Renal cortex interstitium (tissue), 11 donors: ENCODE measurements around the gene CXCL6. TPM values are rescaled to one million over a fixed set of nuclear protein-coding genes. Genes with fewer than 3 reads are reported as not detected.
A peak's percentile ranks its signal among the peaks of the same experiment; 100 is the strongest.

Experiments
- DNase-seq, 11 donors: peaks; one replicate each; pipeline ENCODE4 v3.0.0-alpha.2; 2013; ENCODE audit warnings: low read depth in 9 of 11, low spot score in 4 of 11; ENCODE audit errors: extremely low read depth in 1 of 11
- polyA plus RNA-seq, 3 donors: library from polyadenylated mRNA; unstranded; fragments of 120-200 nt; gene quantifications; one replicate each; pipeline ENCODE4 v1.2.1, GENCODE V29; 2013; ENCODE audit not compliant: insufficient read length in 3 of 3

Gene CXCL6
- polyA plus RNA-seq, 3 donors = 0.12 to 0.14 (median 0.13) TPM

DNA sequence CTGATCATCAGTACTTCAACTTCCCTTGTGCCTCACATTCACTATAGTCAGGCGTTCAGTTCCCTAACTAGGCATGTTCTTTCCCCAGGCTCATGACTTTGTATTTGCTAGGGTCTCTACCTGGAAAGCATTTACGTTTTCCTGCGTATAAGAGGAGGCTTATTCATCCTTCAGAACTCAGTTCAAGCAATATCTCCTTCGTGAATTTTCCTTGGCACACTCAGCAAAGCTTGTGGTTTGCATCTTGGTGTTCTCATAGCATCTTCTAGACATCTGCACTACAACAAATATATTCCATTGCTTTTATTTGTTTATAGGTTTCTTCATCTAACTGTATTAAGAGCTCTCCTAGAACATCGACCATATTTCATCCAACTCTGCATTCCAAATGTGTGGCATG is 2.6 kb downstream of the CXCL6 start:
- no peak for DNase-seq

DNA sequence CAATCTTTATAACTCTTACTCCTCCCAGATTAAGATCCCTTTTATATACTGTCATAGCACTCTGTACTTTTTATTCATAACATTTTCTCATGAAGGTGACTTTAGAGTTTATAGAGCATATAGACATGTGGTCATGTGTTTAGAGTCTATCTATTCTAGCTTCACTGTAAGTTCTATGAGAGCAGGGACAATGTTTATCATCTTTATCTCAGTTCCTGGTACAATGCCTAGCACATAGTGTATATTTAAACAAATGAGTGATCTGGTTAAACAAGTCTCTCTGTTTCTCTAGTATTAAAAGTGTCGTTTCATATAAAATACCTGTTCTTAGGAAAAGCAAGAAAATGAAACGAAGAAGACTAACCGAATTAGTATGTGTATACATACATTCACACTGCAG is 3.2 kb downstream of the CXCL6 start:
- no peak for DNase-seq

DNA sequence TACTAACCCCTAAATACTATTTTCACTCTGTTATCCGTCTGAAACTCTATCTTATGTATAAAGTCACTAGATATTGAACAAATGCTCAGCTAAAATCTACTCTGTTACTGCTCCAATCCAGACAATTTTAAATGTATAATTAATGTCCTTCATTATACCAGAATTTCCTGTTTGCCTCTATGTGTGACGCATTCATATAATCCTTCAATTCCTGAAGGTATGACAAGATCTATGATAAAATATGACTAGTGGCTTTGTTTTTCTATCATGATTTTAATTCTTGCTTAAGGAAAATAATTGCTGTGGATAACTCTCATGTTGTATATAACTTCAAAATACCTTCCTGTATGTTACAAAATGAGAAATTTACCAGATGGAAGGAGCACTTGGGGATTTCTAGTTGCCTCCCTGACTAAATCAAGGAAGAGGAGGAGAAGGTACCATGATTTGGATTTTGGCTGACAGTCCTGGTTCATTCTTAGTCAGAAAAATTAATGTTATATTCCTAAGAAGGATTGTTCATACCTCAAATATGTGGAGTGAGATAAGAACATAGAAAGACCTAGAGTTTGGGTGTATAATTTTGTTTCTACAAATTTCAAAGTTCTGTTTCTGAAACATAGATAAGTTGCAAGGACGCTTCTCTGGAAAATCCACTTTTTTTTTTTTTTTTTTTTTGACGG is 4.9 kb downstream of the CXCL6 start:
- DNase-seq = no peak

DNA sequence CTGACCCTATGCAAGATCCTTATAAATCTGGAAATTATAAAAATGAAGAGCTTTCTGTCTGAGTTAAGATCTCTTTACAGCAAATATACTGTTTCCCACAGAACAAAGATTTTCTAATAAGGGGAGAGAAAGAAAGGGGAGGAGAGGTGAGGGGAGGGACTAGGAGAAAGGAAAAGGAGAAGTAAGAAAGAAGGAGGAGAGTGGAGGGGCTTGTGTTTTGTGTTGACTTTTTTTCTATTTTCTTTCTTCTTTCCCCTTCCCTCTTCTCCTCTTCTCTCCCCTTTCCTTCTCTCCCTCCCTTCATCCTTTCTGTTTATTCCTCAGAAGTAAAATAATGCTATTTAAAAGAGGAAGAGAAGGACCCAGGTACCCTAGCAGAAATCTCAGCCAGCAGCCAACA is 6.2 kb downstream of the CXCL6 start:
- DNase-seq = no peak

DNA sequence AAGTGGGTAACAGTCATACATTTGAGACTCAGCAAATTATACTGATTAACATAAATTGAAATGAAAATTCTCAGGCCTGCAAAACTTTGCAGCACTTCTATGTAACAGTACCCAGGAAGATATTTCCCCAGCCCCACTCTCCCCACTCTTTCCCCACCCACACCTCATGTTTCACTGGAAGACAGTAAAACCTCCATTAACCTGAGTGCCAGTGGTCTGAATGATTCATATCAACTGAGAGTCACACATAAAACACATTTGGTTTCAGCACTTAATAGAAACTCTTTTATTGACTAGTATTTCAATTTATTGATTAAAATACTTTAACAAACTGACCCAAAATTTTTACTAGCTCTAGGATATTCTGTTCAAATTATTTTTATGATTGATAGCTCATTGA is 6.9 kb downstream of the CXCL6 start:
- no peak for DNase-seq

DNA sequence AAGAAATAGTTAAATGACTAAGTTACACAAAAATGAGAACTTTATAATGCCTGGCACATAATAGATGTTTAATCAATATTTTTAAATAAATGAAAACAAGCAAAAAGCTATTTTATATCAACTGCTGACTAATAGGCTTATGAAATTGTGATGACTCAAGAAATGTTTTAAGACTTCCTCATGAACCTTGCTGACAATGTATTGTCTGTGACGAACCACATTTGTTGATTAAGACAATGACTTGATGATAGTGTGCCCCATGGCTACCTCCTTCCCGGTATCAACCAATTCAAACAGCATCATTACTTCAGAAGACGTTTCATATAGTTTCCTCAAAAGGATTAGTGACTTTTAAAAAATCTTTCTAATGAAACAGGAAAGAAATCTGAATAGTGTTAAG is 7.9 kb downstream of the CXCL6 start:
- DNase-seq = no peak

DNA sequence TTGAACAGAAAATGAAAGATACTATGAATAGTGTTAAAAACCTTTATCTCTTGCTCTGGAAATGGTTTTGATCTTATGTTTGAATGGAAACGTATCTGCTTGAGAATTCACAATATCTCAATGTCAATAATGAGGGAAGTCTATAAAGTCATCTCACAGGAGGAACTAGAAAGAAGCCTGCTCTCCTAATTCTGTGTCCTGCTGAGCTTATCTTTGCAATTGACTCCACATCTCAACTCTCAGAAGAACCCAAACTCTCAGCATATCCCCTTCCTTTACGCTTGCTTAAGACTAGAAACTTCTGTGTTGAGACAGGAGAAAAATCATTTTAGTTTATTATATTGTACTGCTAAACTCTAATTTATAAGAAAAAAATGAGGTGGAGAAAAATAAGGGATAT is 8.3 kb downstream of the CXCL6 start:
- DNase-seq = no peak

DNA sequence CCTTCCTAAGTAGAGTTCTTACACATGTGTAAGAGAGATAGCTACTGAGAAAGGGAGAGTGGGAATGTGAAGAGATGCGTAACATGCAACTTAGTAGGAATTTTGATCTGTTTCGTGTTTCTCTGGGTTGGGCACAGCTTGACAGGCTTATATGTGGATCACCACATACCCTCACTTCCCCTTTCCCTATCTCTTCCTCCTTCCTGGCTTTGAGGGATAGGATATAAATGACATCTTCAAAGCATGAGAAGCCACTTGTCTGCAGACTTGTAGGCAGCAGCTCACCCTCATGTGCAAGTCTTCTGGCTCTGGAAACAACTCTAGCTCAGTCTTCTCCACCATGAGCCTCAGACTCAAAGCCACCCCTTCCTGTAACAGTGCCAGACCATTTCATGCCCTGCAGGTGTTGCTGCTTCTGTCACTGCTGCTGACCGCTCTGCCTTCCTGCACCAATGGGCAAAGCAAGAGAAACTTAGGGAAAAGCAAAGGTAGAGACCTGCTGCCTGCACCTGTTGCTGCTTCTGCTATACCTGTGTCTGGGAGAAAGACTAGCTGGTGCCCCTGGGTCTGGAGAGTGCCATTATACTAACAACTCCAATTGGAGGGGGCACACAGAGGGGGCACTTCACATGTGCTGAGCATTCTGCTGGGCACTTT is 11.2 kb downstream of the CXCL6 start:
- DNase-seq = no peak

DNA sequence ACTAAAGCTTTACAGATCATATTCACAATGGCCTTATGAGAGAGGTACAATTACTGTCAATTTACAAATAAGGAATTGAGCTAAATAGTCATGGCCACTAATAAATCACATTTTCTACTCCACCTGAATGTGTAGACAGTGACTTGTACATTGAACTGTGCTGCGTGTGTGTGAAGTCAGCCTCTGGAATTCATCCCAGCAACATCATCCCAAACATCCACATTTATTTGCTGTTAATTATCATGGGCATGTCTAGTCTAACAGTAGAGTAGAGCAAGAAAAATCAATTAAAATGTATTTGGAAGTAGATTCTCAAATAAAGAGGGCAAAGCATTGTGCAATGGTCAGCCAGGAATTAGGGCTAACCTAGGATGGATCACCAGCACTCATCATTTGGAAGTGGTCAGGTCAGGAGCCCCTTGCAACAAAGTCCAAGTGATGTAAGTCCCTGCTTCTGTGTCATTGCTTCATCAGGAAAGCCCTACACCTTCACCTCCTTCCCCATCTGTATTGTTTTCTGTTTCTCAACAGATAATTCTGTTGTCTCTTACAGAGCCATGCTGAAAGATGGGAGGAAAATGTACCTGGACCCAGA is 11.8 kb downstream of the CXCL6 start:
- no peak for DNase-seq

DNA sequence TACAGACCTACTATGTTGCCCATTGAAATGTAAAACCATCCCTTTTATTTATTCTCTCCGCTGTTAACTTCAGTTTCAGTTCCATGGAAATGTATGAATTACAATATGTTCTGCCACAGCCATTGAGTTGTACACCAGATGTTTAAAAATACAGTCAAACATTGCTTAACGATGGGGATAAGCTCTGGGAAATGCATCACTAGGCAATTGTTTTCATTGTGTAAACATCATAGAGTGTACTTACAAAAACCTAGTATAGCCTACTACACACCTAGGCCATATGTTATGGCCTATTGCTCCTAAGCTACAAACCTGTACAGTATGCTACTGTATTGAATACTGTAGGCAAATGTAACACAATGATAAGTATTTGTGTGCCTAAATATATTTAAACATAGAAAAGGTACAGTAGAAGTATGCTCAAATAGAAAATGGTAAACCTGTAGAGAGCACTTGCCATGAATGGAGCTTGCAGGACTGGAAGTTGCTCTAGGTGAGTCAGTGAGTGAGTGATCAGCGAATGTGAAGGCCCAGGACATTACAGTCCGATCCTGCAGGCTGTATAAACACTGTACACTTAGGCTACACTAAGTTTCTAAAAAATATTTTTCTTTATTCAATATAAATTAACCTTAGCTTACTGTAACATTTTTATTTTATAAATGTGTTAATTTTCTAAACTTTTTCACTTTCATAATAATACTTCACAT is 13.9 kb downstream of the CXCL6 start:
- DNase-seq = no peak

DNA sequence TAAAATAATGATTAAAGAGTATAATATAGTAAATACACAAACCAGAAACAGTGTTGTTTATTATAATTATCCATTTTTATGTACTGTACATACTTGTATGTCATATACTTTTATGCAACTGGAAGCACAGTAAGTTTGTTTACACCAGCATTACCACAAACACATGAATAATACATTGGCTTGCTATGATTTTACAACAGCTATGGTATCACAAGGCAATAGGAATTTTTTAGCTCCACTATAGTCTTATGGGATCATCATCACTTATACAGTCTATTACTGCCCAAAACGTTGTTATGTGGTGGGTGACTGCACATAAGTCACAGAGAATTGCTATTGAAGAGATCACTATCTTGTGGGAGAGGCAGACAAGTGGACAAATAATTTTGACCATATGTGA is 14.8 kb downstream of the CXCL6 start:
- no peak for DNase-seq

DNA sequence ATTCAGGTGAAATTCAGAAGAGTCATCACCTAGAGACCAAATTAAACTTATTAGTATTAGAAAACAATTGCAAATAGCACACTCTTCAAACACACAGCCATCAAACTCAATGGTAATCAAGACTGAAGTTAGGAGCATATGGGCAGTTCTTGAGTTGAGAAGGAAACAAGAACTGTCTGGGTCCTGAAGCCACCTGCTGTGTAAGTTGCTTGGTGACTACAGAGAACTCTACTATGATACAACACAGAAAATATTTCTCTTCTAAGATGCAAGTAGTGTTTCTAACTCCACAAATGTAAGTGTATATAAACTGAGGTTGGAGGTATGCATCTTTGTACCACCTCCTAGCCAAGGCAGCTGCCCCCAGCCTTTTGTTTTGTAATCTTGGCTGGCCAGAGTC is 16.3 kb downstream of the CXCL6 start:
- no peak for DNase-seq

DNA sequence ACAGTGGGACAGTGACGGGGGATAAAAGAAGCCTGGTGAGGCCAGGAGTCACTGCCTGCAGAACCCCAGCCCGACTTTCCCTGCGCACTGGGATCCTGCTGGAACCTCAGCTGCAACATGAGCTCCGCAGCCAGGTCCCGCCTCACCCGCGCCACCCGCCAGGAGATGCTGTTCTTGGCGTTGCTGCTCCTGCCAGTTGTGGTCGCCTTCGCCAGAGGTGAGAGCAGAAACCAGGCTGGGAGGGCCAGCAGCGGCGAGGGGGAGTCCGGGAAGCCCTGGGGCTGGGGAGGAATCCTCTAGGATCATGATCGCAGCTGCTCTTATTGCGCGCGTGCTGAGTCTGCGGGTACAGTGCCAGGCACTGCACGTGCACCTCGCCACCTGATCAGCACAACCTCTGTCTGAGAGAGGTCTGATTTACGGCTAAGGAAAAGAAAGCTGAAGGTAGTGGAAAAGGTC is 16.8 kb downstream of the CXCL6 start, which contains the start of gene PF4V1:
Gene PF4V1, plus strand, starts transcription at position 51 of the 459 bp plus-strand sequence. Its CDS starts 67 bp downstream, at position 118.
- DNase-seq = no peak

DNA sequence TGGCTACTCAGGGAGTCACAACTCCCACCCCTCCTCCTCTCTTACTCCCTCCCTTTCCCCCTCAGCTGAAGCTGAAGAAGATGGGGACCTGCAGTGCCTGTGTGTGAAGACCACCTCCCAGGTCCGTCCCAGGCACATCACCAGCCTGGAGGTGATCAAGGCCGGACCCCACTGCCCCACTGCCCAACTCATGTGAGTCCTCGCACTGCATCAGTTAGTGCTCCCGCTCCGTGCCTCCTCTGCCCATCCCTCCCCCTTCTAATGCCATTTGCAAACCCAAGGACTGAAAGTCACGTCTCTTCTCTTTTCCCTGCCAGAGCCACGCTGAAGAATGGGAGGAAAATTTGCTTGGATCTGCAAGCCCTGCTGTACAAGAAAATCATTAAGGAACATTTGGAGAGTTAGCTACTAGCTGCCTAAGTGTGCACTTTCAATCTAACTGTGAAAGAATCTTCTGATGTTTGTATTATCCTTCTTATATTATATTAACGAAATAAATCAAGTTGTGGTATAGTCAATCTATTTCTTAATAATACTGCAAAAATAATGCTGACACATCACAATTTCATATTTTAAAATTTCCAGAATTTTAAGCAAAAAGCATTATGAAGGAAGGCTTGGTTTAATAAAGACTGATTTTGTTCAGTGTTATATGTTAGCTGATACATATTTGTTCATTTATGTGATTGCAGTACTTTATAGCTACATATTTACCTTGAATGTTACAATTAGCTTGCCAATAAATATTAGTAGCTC is 17.4 kb downstream of the CXCL6 start:
- DNase-seq = no peak

DNA sequence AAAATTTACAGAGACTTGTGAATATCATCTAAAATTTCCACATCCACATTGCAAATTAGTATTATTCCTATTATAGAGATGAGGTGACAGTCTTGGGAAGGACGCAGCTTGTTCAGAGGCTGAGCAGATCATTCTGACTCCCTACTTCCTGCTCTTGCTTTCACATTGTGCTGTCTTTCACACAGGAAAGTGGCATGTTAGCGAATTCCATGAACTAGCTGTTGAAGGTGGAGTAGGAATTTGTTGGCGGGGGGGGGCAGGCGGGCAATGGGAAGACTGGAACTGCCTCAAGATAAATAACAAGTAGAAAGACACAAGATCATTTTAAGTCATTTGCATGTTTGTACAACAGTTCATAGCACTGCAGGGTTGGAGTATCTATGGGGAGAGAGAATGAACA is 18.9 kb downstream of the CXCL6 start:
- DNase-seq = no peak

DNA sequence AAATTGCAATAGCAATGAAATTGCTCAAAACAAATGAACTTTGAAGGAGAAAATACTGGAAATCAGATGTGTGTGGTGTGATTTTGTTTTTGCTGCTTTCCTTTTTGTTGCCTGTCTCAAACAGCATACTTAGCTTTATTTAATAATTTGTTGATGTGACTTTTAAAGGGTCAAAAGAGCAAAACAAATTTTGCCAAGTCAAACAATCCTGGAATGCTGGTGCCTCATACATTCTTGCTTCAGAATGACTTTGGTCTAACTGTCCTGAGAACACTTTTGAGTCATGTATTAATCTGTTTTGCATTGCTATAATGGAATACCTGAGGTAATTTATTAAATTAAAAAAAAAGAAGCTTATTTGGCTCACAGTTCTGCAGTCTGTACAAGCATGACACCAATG is 20.0 kb downstream of the CXCL6 start:
- DNase-seq = no peak

DNA sequence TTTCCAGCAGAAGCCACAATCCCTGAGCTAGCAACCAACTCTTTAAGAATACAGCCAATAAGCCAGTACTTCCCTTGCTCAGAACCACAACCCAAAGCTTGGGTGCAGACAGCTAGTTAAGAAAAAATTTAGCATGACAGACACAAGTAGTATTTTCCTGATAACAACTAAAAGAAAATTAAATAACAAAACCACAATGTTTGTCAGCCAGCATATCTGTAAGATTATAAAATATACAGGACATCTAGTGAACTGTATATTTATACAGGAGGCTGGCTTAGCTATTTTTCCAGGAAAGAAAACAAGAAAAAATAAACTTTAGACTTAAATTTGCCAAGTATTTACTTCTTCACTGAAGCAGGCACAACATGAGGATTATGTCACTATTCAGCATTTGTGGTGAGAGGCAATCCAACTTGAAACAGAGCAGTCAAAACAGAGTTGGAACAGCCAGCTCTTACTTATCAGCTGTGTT is 23.2 kb downstream of the CXCL6 start:
- peak in 2 of 11 donors; percentile 15 to 43 for DNase-seq

DNA sequence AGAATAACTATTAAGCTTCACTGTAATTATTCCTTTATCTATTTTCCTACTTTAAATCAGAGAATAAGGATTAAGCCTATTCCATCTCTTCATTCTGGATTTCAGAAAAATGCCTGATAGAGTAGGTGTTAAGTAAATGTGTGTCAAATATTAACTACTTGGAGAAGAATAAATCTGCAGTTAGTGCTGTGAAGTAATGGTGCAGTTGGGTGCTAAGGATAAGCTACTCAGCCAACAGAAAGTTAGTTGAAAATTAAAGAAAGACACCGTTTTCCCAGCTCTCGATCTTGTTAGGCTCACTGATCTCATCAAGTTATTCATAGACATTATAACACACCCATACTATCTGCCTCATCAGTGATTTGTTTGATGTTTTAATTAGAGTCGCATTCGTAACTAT is 23.7 kb downstream of the CXCL6 start:
- no peak for DNase-seq

DNA sequence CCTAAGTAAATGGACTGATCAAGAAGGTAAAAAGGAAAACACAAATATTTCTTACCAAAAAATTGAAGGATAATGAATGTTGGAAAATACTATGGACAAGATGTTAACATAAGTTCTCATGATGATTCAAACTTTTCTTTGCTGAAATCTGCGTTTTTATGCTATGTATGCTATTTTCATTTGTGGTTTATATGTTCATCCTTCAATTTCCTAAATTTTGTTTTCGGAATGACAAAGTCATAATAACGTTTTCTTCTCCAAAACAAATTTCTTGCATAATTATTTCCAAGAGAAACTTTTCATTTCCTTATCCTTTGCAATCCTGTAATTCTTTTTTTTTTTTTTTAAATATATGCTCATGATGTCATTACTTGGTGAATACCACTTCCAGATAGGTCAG is 24.4 kb downstream of the CXCL6 start:
- no peak for DNase-seq
